ENCODE data around the gene MMAB.

MMAB gene

GRCh38 chr12:109601557-109601956 lies 28.3 kb upstream of the MMAB start:
- no peak for DNase-seq

DNA sequence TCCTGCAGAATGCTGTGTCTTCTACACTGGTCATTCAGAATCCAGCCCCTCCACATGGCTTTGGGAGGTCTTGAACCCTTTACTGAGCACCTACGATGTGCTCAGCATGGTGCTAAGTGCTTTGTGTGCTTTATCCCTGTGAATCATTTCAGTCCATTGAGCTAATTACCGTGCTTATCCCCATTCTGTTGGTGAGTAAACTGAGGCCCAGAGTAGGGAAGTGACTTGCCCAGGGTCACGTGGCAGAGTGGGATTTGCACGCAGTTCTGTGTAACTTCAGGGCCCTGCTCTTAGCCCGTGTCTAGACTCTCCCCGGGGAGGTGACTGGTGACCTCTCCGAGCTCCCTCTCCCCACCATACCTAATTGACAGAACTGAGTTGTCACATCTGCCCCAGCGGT lies 27.7 kb upstream of the MMAB start:
- no peak for DNase-seq

DNA sequence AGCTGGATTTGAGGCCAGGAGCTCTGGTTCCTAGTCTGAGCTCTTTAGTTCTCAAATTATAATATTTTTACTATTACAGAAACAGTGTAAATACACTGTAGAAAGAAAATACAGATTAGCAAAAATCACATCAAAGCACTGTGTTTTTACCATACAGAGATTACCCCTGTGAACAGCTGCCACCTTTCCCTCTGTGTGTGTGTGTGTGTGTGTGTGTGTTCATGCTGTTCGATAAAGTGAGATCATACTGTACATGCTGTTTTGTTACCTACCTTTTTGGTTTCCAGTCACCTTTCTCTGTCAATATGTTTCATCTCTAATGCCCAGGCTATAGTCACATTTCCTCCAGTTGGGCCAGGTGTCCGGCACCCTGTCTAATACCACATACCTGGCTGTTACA lies 27.2 kb upstream of the MMAB start:
- DNase-seq, result no peak

DNA sequence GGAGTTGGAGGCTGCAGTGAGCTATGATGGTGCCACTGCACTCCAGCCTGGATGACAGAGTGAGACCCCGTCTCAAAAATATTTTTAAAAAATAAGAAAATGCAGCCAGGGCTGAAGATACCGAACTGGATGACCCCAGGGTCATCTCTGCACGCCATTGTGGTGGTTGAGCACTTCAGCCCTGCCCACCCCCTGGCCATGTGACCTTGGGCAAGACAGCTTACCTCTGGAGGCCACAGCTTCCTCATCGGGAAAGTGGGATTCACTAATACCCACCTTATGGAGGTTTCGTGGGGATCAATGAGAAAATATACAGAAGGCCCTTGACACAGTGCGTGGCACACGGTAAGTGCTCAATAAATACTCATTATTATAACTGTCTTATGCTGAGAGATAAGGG lies 25.8 kb upstream of the MMAB start:
- no peak for DNase-seq

GRCh38 chr12:109598428-109598854 lies 25.1 kb upstream of the MMAB start:
- no peak for DNase-seq

DNA sequence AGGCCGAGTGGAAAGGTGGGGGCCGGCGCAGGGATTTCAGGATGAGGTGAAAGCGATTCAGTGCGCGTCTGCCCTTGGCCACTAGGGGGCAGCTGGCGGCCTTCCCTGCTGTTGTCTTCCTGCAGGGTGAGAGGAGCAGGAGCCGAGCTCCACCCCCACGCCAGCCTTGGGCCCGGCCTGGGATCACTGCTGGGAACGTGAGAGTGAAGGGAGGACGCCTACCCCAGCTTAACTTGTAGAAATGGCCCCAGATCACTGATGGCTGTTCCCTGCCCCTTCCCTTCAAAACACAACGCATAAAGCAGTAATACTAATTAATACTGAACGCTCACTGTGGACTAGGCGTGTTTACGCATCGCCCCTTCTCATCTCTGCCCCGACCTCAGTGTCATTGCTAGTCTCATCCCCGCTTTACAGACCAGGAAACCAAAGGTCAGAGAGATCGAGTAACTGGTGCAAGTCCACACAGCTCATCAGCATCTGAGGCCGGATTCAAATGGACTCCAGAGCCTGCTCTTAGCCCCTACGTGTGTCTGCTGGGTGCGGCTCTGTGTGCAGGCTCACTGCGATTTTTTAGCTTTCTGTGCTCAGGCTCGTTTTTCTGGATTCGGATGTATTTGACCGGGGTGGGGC lies 24.6 kb upstream of the MMAB start:
- DNase-seq, result peak; percentile 39

- no peak for DNase-seq
Observed at GRCh38 chr12:109597414-109597794, 24.1 kb upstream of the MMAB start.

DNA sequence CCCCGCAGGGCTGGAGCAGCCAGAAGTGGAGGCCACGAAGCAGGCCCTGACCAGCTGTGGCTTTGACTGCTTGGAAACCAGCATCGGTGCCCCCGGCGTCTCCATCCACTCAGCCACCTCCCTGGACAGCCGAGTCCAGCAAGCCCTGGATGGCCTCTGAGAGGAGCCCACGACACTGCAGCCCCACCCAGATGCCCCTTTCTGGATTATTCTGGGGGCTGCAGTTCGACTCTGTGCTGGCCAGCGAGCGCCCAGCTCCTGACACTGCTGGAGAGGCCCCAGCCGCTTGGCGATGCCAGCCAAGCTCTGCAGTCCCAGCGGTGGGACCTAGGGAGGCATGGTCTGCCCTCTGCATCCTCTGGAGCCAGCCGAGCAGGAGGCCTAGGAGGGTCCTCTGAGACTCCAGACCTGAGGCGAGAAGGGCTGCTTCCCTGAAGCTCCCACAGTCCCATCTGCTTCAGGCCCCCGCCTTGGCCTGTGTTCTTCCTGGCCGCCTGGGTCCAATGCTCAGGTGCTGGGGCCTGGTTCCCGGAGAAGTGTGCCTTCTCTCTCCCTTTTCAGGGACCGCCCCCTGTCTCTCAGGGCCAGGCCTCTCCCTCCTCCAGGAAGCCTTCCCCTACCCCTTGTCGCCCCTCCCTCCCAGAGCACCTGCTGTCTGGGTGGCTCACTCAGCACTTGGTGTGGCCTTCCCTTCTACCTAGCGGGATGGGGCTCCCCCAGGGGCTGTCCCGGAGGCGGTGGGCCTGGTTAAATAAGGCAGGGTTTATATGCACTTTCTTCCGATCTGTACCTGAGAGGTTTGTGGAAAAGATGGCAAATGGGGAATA lies 23.3 kb upstream of the MMAB start:
- no peak for DNase-seq

DNA sequence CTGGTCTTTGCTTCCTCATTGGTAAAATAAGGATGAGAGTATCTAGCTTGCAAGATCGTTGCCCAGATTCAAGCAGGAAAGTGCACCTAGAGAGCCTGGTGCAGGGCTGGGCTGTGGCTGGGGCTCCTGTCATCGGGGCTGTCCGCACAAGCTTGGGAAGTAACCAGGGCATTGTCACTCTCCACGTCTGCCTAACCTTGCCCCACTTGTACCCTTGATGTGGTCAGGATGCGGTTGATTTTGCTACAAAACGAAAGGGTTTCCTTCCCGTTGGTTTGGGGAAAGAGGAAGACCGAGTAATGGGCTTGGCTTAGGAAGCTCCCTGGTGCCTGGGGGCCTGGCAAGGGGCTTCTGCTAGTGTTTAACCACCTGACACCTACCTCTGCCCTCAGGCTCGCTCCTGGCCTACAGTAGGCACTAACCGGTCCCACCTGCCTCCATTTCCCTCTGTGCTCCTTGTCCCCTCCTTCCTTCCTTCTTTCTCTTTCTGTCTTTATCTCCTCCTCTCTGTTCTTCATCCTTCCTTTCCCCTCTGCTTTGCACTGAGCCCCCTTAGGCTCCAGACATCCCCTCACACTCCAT lies 22.1 kb upstream of the MMAB start:
- no peak for DNase-seq

DNA sequence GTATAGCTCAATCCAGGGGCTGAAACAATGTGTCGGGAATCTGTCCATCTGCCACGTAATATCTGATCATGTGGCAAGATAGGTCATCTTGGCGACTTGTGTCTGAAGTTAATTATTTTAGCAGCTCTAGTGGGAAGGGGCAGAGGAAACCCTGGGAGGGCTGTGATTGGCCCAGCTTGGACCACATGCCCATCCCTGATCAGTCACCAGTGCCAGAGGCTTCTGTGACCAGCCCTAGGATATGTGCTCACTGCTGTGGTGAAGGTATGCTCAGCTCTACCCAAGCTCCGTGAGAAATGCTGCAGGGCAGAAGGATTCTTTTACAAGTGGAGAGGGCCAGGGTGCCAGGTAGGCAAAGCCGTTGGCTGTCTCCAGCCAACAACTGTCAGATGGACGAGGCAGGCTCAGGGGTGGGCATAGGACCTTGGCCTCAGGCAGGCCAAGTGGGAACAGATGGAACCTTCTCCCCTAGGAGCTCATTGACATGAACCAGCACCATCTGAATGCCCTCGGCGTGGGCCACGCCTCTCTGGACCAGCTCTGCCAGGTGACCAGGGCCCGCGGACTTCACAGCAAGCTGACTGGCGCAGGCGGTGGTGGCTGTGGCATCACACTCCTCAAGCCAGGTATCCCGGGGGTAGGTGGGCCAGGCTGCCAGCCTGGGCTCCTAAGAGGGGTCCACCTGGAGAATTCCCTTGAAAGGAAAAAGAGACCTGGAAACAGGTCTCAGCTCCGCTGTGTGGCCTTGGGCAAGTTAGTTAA lies 21.4 kb upstream of the MMAB start:
- no peak for DNase-seq

- no peak for DNase-seq
Observed at GRCh38 chr12:109592905-109593272, 19.6 kb upstream of the MMAB start.

- DNase-seq, result no peak
Observed at GRCh38 chr12:109592195-109592904, 19.0 kb upstream of the MMAB start.

DNA sequence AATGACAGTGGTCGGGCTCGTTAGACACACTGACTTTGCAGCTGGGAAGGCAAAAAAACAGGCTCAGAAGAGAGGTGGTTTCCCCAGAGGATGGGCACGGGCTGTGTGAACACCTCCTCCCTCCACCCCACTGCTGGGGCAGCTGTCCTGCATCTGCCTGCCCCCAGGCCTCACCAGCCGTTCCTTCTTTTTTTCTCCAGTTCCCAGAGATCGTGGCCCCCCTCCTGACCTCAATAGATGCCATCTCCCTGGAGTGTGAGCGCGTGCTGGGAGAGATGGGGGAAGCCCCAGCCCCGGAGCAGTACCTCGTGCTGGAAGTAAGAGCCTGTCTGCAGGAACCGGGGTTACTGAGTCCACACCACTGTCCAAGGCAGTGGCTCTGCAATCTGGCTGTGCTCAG lies 17.7 kb upstream of the MMAB start:
- DNase-seq, result no peak

- DNase-seq, result no peak
Observed at GRCh38 chr12:109590566-109590965, 17.3 kb upstream of the MMAB start.

DNA sequence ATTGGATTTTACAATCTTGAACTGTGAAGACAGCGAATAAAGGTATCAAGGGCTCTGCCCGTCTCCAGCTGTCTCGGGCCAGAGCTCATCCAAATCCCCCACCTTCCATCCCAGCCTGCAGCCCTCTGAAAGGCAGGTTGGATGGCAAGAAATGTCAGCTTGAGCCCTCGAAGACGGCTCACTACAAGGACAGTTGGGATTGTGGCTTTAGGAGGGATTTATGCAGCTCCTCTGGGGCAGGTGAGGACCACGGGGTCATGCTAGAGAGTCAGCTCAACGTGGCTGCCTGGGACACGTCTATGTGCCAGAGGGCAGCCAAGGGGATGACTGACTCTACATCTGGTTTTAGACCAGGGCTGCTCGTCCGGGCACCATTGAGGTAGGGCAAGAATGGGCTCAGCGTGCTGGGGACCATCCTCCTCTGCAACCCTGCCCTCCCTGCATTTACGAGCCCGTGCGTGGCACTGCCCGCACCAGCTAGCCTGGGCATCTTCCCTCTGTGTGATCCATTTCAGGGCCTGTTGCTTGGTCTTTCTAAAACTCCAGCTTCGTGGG lies 16.5 kb upstream of the MMAB start:
- no peak for DNase-seq

DNA sequence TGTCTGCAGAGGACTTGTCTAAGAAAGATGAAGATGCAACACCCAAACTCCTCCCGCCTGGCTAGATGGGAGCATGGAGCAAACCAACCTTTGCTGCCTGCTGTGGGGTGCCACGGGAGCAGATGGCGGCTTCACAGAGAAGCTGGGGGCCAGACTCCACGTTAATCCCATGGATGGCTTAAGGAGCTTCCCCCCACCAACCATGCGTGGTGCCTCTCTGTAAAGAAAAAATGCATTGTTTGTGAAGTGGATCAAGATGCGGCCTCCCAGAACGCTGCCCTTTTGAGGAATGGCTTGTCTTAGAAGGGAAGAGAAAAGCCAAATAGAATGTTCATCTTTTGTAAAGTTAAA lies 15.9 kb upstream of the MMAB start:
- DNase-seq, result no peak

DNA sequence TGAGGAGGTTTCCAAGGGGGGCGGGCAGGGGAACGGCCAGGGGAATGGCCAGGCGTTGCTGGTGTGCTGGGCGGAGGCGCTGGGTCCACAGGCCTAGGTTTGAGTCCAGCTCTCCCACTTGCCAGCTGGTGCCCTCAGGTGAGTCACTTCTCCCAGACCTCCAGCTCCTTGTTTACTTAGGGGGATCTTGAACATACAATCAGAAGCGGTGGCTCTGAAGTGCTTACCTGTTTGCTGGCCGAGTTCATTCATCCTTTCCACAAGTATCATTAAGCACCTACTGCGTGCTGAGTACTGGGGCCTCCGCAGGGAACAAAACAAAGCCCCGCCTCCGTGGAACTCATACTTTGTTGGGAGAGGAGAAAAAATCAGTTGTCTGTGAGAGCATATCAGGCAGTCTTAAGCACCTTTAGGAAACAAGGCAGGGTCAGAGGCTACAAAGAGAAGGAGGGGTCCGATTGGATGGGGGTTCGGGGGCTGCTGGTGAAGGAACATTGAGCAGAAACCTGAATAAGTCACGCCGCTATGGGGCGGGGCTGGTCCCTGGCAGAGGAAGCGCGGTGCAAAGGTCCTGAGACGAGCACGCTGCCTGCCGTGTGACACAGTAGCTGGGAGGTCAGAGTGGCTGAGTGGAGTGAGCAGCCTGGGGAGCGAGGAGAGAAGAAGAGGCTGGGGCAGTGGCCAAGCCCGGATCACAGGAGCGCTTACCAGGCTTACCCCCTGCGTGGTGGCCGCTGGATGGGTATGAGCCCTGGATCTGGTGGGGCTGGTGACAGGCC lies 15.3 kb upstream of the MMAB start:
- no peak for DNase-seq

GRCh38 chr12:109587921-109588320 lies 14.6 kb upstream of the MMAB start:
- DNase-seq, result no peak

GRCh38 chr12:109586385-109587296 lies 13.3 kb upstream of the MMAB start:
- peak; percentile 79 for DNase-seq

GRCh38 chr12:109583733-109584132 lies 10.4 kb upstream of the MMAB start:
- no peak for DNase-seq

DNA sequence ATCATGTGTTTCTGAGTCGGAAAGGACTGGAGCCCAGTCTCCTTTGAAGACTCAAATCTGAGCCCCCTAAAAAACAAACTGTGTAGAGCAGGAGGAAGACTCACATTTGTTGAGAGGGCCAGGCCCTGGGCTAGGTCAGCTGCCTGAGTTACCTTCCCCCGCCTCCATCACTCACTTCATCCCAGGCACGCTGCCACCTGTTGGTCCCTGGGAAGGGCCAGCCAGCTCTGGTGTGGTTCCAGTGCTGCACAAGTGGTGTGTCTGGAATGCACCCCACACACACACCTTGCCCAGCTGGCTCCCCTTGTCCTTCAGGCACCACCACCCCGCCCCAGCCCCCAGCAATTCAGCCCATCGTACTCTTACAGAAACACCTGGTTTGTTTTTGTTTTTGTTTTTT lies 9.3 kb upstream of the MMAB start:
- peak; percentile 51 for DNase-seq
